ENCODE results near the gene RAB27A. TPM values are rescaled to one million over a fixed set of nuclear protein-coding genes. Genes with fewer than 3 reads are reported as not detected.
"Not testable (repeated sequence)": the region's sequence is repeated elsewhere in the genome, so short reads cannot be mapped to it uniquely, and the experiment has no call there.

RAB27A gene
- total and polyA plus RNA-seq, 8 donors, result 6.4 to 26.5 (median 14.8) TPM

DNA sequence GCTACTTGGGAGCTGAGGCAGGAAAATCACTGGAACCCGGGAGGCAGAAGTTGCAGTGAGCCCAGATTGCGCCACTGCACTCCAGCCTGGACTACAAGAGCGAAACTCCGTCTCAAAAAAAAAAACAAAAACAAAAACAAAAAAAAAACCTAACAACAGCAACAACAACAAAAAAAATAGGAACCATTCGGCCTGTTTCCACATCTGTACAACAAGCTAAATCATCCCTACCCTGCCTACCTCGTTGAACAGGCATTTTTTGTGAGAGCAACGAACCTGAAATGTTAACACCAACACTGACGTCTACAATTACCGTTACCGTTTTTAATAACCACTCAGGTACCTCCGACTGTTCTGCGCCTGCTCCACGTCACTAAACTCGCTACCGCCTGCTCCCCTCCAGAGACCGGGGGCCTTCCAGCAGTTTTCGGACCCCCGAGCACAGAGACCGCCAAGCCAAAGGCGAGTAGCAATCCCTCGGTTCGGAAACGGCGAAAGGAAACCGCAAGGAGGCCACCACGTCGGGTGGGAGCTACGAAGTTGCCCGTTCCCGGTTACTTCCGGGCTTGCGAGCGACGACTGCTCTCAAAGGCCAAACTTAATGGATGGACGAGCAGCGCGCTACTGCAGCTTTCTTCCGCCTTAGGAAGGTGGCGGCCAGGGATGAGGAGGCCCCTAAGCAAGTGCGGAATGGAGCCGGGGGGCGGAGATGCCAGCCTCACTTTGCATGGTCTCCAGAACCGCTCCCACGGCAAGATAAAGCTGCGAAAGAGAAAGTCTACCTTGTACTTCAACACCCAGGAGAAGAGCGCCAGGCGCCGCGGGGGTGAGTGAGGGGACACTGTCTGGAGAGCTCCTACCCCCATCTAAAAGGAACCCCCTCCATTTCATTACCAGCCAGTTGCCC, 29.2 kb upstream of the RAB27A start, which contains the start of the genes PIGB and PIGBOS1:
TSS of gene PIGB (plus strand) at position 635 of the 907 bp plus-strand sequence. CDS start at position 664, 29 bp downstream.
TSS of gene PIGBOS1 (minus strand) at position 536 of the 907 bp plus-strand sequence. CDS start 1,331 bp downstream, outside the sequence.
- TF ChIP-seq, protein P1, sequence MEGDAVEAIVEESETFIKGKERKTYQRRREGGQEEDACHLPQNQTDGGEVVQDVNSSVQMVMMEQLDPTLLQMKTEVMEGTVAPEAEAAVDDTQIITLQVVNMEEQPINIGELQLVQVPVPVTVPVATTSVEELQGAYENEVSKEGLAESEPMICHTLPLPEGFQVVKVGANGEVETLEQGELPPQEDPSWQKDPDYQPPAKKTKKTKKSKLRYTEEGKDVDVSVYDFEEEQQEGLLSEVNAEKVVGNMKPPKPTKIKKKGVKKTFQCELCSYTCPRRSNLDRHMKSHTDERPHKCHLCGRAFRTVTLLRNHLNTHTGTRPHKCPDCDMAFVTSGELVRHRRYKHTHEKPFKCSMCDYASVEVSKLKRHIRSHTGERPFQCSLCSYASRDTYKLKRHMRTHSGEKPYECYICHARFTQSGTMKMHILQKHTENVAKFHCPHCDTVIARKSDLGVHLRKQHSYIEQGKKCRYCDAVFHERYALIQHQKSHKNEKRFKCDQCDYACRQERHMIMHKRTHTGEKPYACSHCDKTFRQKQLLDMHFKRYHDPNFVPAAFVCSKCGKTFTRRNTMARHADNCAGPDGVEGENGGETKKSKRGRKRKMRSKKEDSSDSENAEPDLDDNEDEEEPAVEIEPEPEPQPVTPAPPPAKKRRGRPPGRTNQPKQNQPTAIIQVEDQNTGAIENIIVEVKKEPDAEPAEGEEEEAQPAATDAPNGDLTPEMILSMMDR (IDR thresholded peaks at IDR 0.05), result no peak
- Histone ChIP-seq H3K27me3 (no peaks in the 10 kb centered on the region), H3K4me3 (peak within 1 kb of the TSS; percentile 43 to 78 (median 61)), H3K27ac (peak within 1 kb of the TSS; percentile 66 to 89 (median 78)), H3K9me3 (no peaks in the 10 kb centered on the region), H3K4me1 (peaks cover 0 to 25% (median 15%) of the 10 kb centered on the region in 3 donors), H3K36me3 (no peaks in the 10 kb centered on the region)
- 0 to 1% methylated on average over 49 of the region's 49 CpGs for WGBS, 2 donors
- peak; percentile 98 to 99 (median 99) for ATAC-seq
- DNase-seq, result peak; percentile 76 to 93 (median 84)
- FAIRE-seq, result no peak
- intact Hi-C loops (cut with DNase I), result no loop called here

DNA sequence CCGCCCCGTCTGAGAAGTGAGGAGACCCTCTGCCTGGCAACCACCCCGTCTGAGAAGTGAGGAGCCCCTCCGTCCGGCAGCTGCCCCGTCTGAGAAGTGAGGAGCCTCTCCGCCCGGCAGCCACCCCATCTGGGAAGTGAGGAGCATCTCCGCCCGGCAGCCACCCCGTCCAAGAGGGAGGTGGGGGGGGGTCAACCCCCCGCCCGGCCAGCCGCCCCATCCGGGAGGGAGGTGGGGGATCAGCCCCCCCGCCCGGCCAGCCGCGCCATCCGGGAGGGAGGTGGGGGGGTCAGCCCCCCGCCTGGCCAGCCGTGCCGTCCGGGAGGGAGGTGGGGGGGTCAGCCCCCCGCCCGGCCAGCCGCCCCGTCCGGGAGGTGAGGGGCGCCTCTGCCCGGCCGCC, 13.2 kb upstream of the RAB27A start:
- intact Hi-C loops (cut with DNase I); H3K27me3 ChIP-seq; FAIRE-seq; ATAC-seq; H3K9me3 ChIP-seq; H3K36me3 ChIP-seq; H3K4me1 ChIP-seq; H3K27ac ChIP-seq; DNase-seq; H3K4me3 ChIP-seq: not testable (repeated sequence)
- WGBS, 2 donors, result 96% methylated on average over 20 of the region's 32 CpGs; no CpG with 5 or more reads in 1 of the 2 donors

- H3K4me3 ChIP-seq, result no peak overlapping the region
- no peak for FAIRE-seq
- intact Hi-C loops (cut with DNase I), result no loop called here
Measured at GRCh38 chr15:55297315-55297714, 7.7 kb upstream of the RAB27A start.

DNA sequence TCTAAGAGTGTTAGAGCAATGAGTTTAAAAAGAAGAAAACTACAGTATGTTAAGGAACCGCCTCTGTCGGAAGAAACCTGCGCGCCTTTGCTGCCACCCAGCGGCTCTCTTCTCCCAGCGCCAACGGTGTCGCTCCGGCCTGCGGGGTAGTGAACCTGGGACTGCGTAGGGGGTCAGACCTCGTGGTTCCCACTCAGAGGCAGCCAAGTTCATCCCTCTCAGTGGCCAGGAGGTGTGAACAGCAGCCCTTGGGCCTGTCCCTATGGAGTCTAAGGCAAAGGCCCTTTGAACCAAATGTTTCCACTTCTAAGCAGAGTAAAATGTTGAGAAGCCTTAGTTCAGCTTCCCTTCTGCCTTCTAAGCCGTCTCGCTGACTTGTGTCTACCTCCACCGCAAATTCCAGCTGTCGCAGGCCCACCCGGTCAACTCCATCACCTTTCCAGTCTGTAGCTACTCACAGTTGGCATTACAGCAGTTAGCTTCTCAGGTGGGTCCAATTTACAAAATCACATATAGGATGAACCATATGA, 980 bp upstream of the RAB27A start:
- no peak for FAIRE-seq
- peak; percentile 73 to 91 (median 82) for DNase-seq
- TF ChIP-seq, protein P1 (IDR thresholded peaks at IDR 0.05), result peak; percentile 38 to 81 (median 76)
- Histone ChIP-seq H3K27me3 (no peaks in the 10 kb centered on the region), H3K4me3 (peak overlapping the region; percentile 53 to 88 (median 76)), H3K4me1 (peaks cover 0 to 7% (median 1%) of the 10 kb centered on the region in 3 donors), H3K27ac (peak overlapping the region; percentile 86 to 88 (median 88)), H3K9me3 (no peaks in the 10 kb centered on the region), H3K36me3 (no peaks in the 10 kb centered on the region)
- ATAC-seq, result peak; percentile 83 to 92 (median 86)
- intact Hi-C loops (cut with DNase I), result loop anchor here in 1 of 3 donors (5.0 kb wide), 1 partner anchor 73 kb away; no protein-coding TSS in a partner anchor
- 15 to 17% methylated on average over 17 of the region's 17 CpGs for WGBS, 2 donors

More at GRCh38 chr15:55297315-55297714, 7.7 kb upstream of the RAB27A start:
- ATAC-seq, result no peak
- no peaks in the 10 kb centered on the region for H3K36me3 ChIP-seq
- TF ChIP-seq, protein P1 (IDR thresholded peaks at IDR 0.05), result no peak
- no peaks in the 10 kb centered on the region for H3K27me3 ChIP-seq
- no peaks in the 10 kb centered on the region for H3K9me3 ChIP-seq
- DNase-seq, result no peak
- H3K27ac ChIP-seq, result no peak overlapping the region
- no peaks in the 10 kb centered on the region for H3K4me1 ChIP-seq

GRCh38 chr15:55289011-55289745, 435 bp downstream of the RAB27A start:
- Histone ChIP-seq H3K4me3 (peak overlapping the region; percentile 53 to 88 (median 76)), H3K27ac (peak overlapping the region; percentile 86 to 88 (median 88)), H3K27me3 (no peaks in the 10 kb centered on the region), H3K9me3 (no peaks in the 10 kb centered on the region), H3K4me1 (peaks cover 8 to 18% (median 15%) of the 10 kb centered on the region in 3 donors), H3K36me3 (no peaks in the 10 kb centered on the region)
- intact Hi-C loops (cut with DNase I), result no loop called here
- DNase-seq (peak; percentile 17 to 86 (median 46)), ATAC-seq (peak; percentile 26 to 44 (median 40)), FAIRE-seq (no peak)
- TF ChIP-seq, protein P1 (IDR thresholded peaks at IDR 0.05), result no peak
- 1% methylated on average over 37 of the region's 37 CpGs for WGBS, 2 donors
